GM10266 (cell line): ENCODE results near the gene CFTR.

Source experiments
- DNase-seq: peaks from one replicate; pipeline ENCODE4 v3.0.0; 2012; ENCODE audit errors: extremely low spot score
- TF ChIP-seq, protein P1 (sequence below): IDR thresholded peaks from 2 replicates; pipeline ENCODE4 v1.5.1; 2012; ENCODE audit warnings: mild to moderate bottlenecking, low read depth; ENCODE audit not compliant: control insufficient read depth, insufficient read depth; ENCODE audit errors: missing control alignments

The CFTR gene

DNA sequence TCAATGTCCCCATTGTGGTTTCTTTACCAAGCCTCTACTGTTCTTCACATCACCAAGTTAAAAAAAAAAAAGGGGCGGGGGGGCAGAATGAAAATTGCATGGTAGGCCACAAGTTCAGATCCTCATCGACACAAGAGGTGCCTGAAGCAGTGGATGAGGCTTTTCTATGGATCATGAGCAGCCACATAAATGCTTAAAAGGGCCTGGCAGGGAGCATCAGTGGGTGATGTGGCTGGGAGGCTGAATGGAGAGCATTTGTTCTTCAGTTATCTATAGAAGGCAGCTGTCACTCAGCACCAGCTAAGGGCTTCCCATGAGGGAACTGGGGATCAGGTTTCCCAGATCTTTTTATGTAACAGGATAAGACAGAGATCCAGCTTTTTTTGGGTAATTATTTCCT lies 117.9 kb downstream of the CFTR start:
- TF ChIP-seq, protein P1, sequence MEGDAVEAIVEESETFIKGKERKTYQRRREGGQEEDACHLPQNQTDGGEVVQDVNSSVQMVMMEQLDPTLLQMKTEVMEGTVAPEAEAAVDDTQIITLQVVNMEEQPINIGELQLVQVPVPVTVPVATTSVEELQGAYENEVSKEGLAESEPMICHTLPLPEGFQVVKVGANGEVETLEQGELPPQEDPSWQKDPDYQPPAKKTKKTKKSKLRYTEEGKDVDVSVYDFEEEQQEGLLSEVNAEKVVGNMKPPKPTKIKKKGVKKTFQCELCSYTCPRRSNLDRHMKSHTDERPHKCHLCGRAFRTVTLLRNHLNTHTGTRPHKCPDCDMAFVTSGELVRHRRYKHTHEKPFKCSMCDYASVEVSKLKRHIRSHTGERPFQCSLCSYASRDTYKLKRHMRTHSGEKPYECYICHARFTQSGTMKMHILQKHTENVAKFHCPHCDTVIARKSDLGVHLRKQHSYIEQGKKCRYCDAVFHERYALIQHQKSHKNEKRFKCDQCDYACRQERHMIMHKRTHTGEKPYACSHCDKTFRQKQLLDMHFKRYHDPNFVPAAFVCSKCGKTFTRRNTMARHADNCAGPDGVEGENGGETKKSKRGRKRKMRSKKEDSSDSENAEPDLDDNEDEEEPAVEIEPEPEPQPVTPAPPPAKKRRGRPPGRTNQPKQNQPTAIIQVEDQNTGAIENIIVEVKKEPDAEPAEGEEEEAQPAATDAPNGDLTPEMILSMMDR, result no peak
- peak; percentile 12 for DNase-seq

DNA sequence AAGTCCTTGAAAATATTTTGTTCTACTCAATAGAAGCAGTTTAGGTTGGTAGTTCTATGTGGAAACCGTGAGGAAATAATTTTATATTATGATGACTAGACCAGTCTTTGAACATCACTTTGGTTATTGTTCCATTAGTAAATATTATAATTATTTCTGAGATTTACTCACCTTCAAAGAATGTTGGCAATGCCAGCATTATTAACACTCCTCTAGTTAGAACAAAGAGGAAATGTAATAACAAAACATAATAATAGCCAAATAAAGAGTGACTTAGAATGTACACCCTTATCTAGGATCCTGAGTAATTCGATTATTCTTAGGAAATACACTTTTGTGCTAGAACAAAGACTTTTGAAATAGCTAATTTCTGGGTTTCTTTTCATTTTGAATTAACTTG lies 121.1 kb downstream of the CFTR start:
- TF ChIP-seq, protein P1, result no peak

DNA sequence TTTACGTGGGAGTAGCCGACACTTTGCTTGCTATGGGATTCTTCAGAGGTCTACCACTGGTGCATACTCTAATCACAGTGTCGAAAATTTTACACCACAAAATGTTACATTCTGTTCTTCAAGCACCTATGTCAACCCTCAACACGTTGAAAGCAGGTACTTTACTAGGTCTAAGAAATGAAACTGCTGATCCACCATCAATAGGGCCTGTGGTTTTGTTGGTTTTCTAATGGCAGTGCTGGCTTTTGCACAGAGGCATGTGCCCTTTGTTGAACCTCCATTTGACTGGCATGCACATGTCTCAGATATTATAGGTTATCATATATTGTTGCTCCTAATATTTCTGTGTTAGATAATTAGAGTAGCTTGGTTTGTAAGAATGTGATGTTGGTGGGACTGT lies 123.8 kb downstream of the CFTR start:
- TF ChIP-seq, protein P1, result no peak
- DNase-seq, result no peak

More for the DNA sequence above, 121.1 kb downstream of the CFTR start:
- no peak for DNase-seq

DNA sequence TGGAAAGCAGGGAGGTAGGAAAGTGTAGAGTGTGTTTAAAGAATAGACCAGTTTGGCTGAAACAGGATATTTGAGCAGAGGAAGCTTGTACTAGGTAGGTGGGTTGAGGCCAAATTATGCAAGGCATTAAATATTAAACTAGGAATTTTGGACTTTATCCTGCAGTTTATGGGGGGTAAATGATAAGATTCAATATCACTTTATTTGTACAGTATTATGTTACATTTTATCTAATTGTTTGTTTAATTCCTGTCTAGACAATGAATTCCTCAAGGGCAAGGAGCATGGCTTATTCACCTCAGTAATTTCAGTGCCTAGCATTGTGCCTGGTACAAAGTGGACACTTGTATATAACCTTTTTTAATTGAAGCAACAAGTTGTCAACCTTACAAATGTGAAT lies 125.9 kb downstream of the CFTR start:
- TF ChIP-seq, protein P1, result no peak
- DNase-seq, result no peak

DNA sequence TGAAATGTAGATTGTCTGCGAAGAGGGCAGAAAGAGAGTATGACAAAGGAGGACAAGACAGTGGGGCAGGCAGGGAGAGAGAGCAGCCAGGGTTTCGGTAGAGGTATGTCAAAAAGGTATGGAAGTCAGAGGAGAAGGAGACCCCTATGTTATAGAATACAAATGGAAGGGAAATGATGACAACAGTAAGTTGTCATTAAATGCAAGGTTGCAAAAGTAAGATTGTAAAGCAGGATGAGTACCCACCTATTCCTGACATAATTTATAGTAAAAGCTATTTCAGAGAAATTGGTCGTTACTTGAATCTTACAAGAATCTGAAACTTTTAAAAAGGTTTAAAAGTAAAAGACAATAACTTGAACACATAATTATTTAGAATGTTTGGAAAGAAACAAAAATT lies 126.3 kb downstream of the CFTR start:
- no peak for DNase-seq
- TF ChIP-seq, protein P1, result no peak

DNA sequence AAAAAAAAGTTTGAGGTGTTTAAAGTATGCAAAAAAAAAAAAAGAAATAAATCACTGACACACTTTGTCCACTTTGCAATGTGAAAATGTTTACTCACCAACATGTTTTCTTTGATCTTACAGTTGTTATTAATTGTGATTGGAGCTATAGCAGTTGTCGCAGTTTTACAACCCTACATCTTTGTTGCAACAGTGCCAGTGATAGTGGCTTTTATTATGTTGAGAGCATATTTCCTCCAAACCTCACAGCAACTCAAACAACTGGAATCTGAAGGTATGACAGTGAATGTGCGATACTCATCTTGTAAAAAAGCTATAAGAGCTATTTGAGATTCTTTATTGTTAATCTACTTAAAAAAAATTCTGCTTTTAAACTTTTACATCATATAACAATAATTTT lies 130.6 kb downstream of the CFTR start:
- DNase-seq, result no peak
- TF ChIP-seq, protein P1, result no peak

DNA sequence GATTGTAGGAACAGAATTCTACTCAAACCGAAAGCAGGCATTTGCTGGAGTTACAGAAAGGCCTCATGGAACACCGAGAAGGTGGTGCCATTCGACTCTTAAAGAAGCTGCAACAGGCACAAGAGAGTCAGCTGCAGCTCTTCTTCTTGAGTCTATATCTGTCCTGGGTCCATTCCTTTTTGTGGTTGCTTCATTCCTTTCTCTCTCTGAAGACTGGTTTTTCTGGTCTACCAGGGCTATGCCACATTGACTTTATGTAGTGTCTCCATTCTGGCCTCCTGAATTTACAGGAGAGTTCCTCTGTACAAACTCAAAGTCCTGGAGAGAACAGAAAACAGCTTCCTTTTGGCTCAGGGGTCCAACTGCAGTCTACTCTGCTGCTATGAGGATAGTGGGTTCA lies 132.8 kb downstream of the CFTR start:
- DNase-seq, result no peak
- TF ChIP-seq, protein P1, result no peak
